ENCODE measurements around the gene BICRAL.
"Not testable (repeated sequence)": the region's sequence is repeated elsewhere in the genome, so short reads cannot be mapped to it uniquely, and the experiment has no call there.

Gene BICRAL

DNA sequence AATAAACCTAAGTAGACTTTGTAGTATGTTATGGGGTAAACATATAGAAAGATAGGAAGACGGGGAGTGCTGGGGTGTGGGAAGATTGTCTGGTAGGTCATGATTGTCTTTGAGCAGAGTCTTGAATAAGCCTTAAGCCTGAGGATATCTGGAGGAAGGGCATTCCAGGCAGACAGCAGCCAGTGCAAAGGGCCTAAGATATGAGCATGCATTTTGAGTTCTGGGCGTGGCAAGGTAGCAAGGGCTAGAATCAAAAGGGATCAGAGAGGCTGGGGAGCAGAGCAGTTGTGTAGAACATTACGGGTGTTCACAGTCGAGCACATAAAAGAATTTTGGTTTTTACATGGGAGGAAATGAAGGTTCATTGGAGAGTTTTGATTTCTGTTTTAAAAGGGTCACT is 14.3 kb downstream of the BICRAL start:
- Histone ChIP-seq H3K4ac (ENCODE audit: low read length) (no peak overlapping the region), H3K79me1 (ENCODE audit: low read depth, low read length) (no peaks in the 10 kb centered on the region)
- WGBS, 2 donors (ENCODE audit: extremely low coverage in 2 of 2, insufficient read length in 2 of 2, insufficient replicate concordance in 1 of 2), result no CpG with 5 or more reads among the region's 4 CpGs

DNA sequence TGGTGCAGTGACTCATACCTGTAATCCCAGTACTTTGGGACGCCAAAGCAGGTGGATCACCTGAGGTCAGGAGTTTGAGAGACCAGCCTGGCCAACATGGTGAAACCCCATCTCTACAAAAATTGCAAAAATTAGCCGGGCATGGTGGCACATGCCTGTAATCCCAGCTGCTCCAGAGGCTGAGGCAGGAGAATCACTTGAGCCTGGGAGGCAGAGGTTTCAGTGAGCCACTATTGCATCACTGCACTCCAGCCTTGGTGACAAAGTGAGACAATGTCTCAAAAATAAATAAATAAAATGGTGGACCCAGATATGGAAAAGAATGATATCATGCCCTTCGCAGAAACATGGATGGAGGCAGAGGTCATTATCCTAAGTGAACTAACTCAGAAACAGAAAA is 15.8 kb downstream of the BICRAL start:
- not testable (repeated sequence) for H2AK5ac ChIP-seq (ENCODE audit: low read depth, low read length)

More for the DNA sequence above, 14.3 kb downstream of the BICRAL start:
- Histone ChIP-seq H3K36me3 (replicated peaks in 1 of 2; ENCODE audit: control insufficient read depth in 2 of 2, insufficient read depth in 2 of 2, low read length in 2 of 2) (no peaks in the 10 kb centered on the region), H2BK5ac (ENCODE audit: low read length) (no peak overlapping the region), H2BK120ac (ENCODE audit: low read depth, low read length) (no peak overlapping the region), H2BK12ac (ENCODE audit: low read length) (no peak overlapping the region), H2AK5ac (ENCODE audit: low read depth, low read length) (no peak overlapping the region), H3K27me3 (ENCODE audit: control insufficient read depth in 3 of 3, insufficient read depth in 3 of 3, low read depth in 1 of 3, low read length in 3 of 3) (no peaks in the 10 kb centered on the region), H2BK15ac (ENCODE audit: low read length) (no peak overlapping the region), H3K9ac (ENCODE audit: low read depth, low read length, poor library complexity) (no peak overlapping the region), H3K23ac (ENCODE audit: low read depth, low read length, poor library complexity) (no peak overlapping the region), H3K18ac (ENCODE audit: low read length) (no peak overlapping the region), H3K4me1 (ENCODE audit: control insufficient read depth in 2 of 2, insufficient read depth in 1 of 2, low read depth in 1 of 2, low read length in 2 of 2) (no peaks in the 10 kb centered on the region), H4K8ac (ENCODE audit: low read depth, low read length) (no peak overlapping the region), H2AFZ (ENCODE audit: low read length) (no peak overlapping the region), H3K27ac (replicated peaks; ENCODE audit: low read length) (no peak overlapping the region), H4K91ac (ENCODE audit: low read depth, low read length, poor library complexity) (no peak overlapping the region), H3K14ac (ENCODE audit: low read length) (no peak overlapping the region), H3K4me3 (ENCODE audit: low read length in 2 of 2) (no peak overlapping the region), H3K9me3 (replicated peaks in 1 of 2; ENCODE audit: control insufficient read depth in 2 of 2, insufficient read depth in 1 of 2, low read depth in 1 of 2, low read length in 2 of 2) (no peaks in the 10 kb centered on the region), H3K4me2 (ENCODE audit: insufficient read depth, low read length, poor library complexity, severe bottlenecking) (no peak overlapping the region)
- DNase-seq (ENCODE audit: low spot score), result no peak

DNA sequence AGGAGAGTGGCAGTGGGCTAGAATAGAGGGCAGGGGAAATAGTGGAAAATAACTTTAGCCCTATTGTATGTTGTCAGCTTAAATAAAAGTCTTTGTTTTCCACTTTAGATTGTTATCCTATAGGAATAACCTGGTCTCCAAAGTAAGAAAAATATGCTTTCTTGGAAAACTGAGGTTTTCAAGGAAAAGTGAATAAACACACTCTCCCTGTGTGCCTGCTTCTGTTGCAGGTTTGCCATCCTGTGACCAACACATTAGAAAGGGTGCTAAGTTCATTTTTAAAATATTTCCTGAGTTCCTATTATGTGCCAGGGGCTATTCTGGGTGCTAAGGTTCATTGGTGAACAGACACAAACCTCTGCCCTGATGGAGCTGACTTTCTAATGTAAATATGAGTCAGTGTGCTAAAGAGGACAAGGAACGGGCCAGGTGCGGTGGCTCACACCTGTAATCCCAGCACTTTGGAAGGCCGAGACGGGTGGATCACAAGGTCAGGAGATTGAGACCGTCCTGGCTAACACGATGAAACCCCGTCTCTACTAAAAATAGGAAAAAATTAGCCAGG is 23.5 kb downstream of the BICRAL start:
- Histone ChIP-seq H3K4ac (ENCODE audit: low read length) (no peak overlapping the region), H2AK5ac (ENCODE audit: low read depth, low read length) (no peak overlapping the region), H3K4me1 (ENCODE audit: control insufficient read depth in 2 of 2, insufficient read depth in 1 of 2, low read depth in 1 of 2, low read length in 2 of 2) (no peaks in the 10 kb centered on the region), H3K18ac (ENCODE audit: low read length) (no peak overlapping the region), H4K91ac (ENCODE audit: low read depth, low read length, poor library complexity) (no peak overlapping the region), H3K9ac (ENCODE audit: low read depth, low read length, poor library complexity) (no peak overlapping the region), H2BK12ac (ENCODE audit: low read length) (no peak overlapping the region), H3K4me2 (ENCODE audit: insufficient read depth, low read length, poor library complexity, severe bottlenecking) (no peak overlapping the region), H2BK15ac (ENCODE audit: low read length) (no peak overlapping the region), H3K4me3 (ENCODE audit: low read length in 2 of 2) (no peak overlapping the region), H2BK120ac (ENCODE audit: low read depth, low read length) (no peak overlapping the region), H2AFZ (ENCODE audit: low read length) (no peak overlapping the region), H4K8ac (ENCODE audit: low read depth, low read length) (no peak overlapping the region), H3K36me3 (replicated peaks in 1 of 2; ENCODE audit: control insufficient read depth in 2 of 2, insufficient read depth in 2 of 2, low read length in 2 of 2) (no peaks in the 10 kb centered on the region), H3K23ac (ENCODE audit: low read depth, low read length, poor library complexity) (no peak overlapping the region), H3K27me3 (ENCODE audit: control insufficient read depth in 3 of 3, insufficient read depth in 3 of 3, low read depth in 1 of 3, low read length in 3 of 3) (no peaks in the 10 kb centered on the region), H3K14ac (ENCODE audit: low read length) (no peak overlapping the region), H3K9me3 (replicated peaks in 1 of 2; ENCODE audit: control insufficient read depth in 2 of 2, insufficient read depth in 1 of 2, low read depth in 1 of 2, low read length in 2 of 2) (no peaks in the 10 kb centered on the region), H2BK5ac (ENCODE audit: low read length) (no peak overlapping the region), H3K79me1 (ENCODE audit: low read depth, low read length) (no peaks in the 10 kb centered on the region), H3K27ac (replicated peaks; ENCODE audit: low read length) (no peak overlapping the region)
- WGBS, 2 donors (ENCODE audit: extremely low coverage in 2 of 2, insufficient read length in 2 of 2, insufficient replicate concordance in 1 of 2), result no CpG with 5 or more reads among the region's 7 CpGs
- no peak for DNase-seq (ENCODE audit: low spot score)

More for the DNA sequence above, 15.8 kb downstream of the BICRAL start:
- H3K27ac ChIP-seq (replicated peaks; ENCODE audit: low read length); H2AFZ ChIP-seq (ENCODE audit: low read length); H3K27me3 ChIP-seq (ENCODE audit: control insufficient read depth in 3 of 3, insufficient read depth in 3 of 3, low read depth in 1 of 3, low read length in 3 of 3); H3K18ac ChIP-seq (ENCODE audit: low read length); H4K8ac ChIP-seq (ENCODE audit: low read depth, low read length); H3K9me3 ChIP-seq (replicated peaks in 1 of 2; ENCODE audit: control insufficient read depth in 2 of 2, insufficient read depth in 1 of 2, low read depth in 1 of 2, low read length in 2 of 2); H4K91ac ChIP-seq (ENCODE audit: low read depth, low read length, poor library complexity); DNase-seq (ENCODE audit: low spot score); H2BK5ac ChIP-seq (ENCODE audit: low read length); H2BK120ac ChIP-seq (ENCODE audit: low read depth, low read length); H3K4me2 ChIP-seq (ENCODE audit: insufficient read depth, low read length, poor library complexity, severe bottlenecking); H3K23ac ChIP-seq (ENCODE audit: low read depth, low read length, poor library complexity); H3K4me1 ChIP-seq (ENCODE audit: control insufficient read depth in 2 of 2, insufficient read depth in 1 of 2, low read depth in 1 of 2, low read length in 2 of 2); H3K36me3 ChIP-seq (replicated peaks in 1 of 2; ENCODE audit: control insufficient read depth in 2 of 2, insufficient read depth in 2 of 2, low read length in 2 of 2); H3K4me3 ChIP-seq (ENCODE audit: low read length in 2 of 2); H2BK12ac ChIP-seq (ENCODE audit: low read length); H2BK15ac ChIP-seq (ENCODE audit: low read length); H3K4ac ChIP-seq (ENCODE audit: low read length); H3K79me1 ChIP-seq (ENCODE audit: low read depth, low read length); H3K9ac ChIP-seq (ENCODE audit: low read depth, low read length, poor library complexity); H3K14ac ChIP-seq (ENCODE audit: low read length): not testable (repeated sequence)
- WGBS, 2 donors (ENCODE audit: extremely low coverage in 2 of 2, insufficient read length in 2 of 2, insufficient replicate concordance in 1 of 2), result no CpG with 5 or more reads among the region's 3 CpGs

DNA sequence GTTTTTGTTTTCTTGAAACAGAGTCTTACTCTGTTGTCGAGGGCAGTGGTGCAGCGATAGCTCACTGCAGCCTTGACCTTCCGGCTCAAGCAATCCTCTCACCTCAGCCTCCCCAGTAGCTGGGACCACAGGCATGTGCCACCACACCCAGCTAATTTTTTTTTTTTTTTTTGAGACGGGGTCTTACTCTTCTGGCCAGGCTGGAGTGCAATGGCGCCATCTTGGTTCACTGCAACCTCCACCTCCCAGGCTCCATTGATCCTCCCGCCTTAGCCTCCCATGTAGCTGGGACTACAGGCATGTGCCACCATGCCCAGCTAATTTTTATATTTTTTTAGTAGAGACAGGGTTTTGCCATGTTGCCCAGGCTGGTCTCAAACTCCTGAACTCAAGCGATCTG is 24.5 kb downstream of the BICRAL start:
- not testable (repeated sequence) for H3K14ac ChIP-seq (ENCODE audit: low read length); H3K18ac ChIP-seq (ENCODE audit: low read length); H3K4me2 ChIP-seq (ENCODE audit: insufficient read depth, low read length, poor library complexity, severe bottlenecking); H2BK120ac ChIP-seq (ENCODE audit: low read depth, low read length); H4K8ac ChIP-seq (ENCODE audit: low read depth, low read length); DNase-seq (ENCODE audit: low spot score); H3K9me3 ChIP-seq (replicated peaks in 1 of 2; ENCODE audit: control insufficient read depth in 2 of 2, insufficient read depth in 1 of 2, low read depth in 1 of 2, low read length in 2 of 2); H3K36me3 ChIP-seq (replicated peaks in 1 of 2; ENCODE audit: control insufficient read depth in 2 of 2, insufficient read depth in 2 of 2, low read length in 2 of 2); H4K91ac ChIP-seq (ENCODE audit: low read depth, low read length, poor library complexity); H2BK15ac ChIP-seq (ENCODE audit: low read length); H2BK12ac ChIP-seq (ENCODE audit: low read length); H2BK5ac ChIP-seq (ENCODE audit: low read length); H3K4me3 ChIP-seq (ENCODE audit: low read length in 2 of 2); H3K9ac ChIP-seq (ENCODE audit: low read depth, low read length, poor library complexity); H2AK5ac ChIP-seq (ENCODE audit: low read depth, low read length); H3K4me1 ChIP-seq (ENCODE audit: control insufficient read depth in 2 of 2, insufficient read depth in 1 of 2, low read depth in 1 of 2, low read length in 2 of 2); H3K79me1 ChIP-seq (ENCODE audit: low read depth, low read length); H3K4ac ChIP-seq (ENCODE audit: low read length); H3K27ac ChIP-seq (replicated peaks; ENCODE audit: low read length); H2AFZ ChIP-seq (ENCODE audit: low read length); H3K23ac ChIP-seq (ENCODE audit: low read depth, low read length, poor library complexity); H3K27me3 ChIP-seq (ENCODE audit: control insufficient read depth in 3 of 3, insufficient read depth in 3 of 3, low read depth in 1 of 3, low read length in 3 of 3)
- no CpG with 5 or more reads among the region's 7 CpGs for WGBS, 2 donors (ENCODE audit: extremely low coverage in 2 of 2, insufficient read length in 2 of 2, insufficient replicate concordance in 1 of 2)

Data from neuronal stem cell (in vitro differentiated cells).